CD4-positive, alpha-beta T cell (primary cell): ENCODE results near the gene TULP4. TPM values are rescaled to one million over a fixed set of nuclear protein-coding genes. Genes with fewer than 3 reads are reported as not detected.
A peak's percentile ranks its signal among the peaks of the same experiment; 100 is the strongest.

Experiments used
- ATAC-seq: fragments of 200-7000 bp; cut with Tn5 transposase; one replicate; pipeline ENCODE4 v1.10.0; 2022; ENCODE audit warnings: mild to moderate bottlenecking; ENCODE audit not compliant: poor library complexity
- CTCF ChIA-PET: fragments of 350-600 bp; sonication (Branson Sonifier 250); formaldehyde crosslinking; loops from one replicate; lab custom pipeline; 2021; ENCODE audit warnings: antibody characterized with exemption, inconsistent platforms; lab: Charles Lee
- POLR2A ChIA-PET: fragments of 350-600 bp; sonication (Branson Sonifier 250); formaldehyde crosslinking; loops from one replicate; lab custom pipeline; 2021; ENCODE audit warnings: antibody characterized with exemption, inconsistent platforms; lab: Charles Lee
- DNase-seq, 14 experiments: peaks; one replicate each; pipeline ENCODE4 v3.0.0-alpha.2; 2013 to 2020; ENCODE audit warnings: mixed read lengths in 2 of 14
- H3K27ac ChIP-seq, 2 donors: one replicate each; pipeline versions ENCODE4 v1.5.1 to v1.7.0; 2013; ENCODE audit warnings: low read length in 2 of 2, low read depth in 1 of 2, mild to moderate bottlenecking in 1 of 2
- H3K27me3 ChIP-seq, 2 experiments: 1 replicate in 1 of 2; 2 replicates in 1 of 2; pipeline versions ENCODE4 v1.6.1 to v1.7.0; 2013; ENCODE audit warnings: low read length in 2 of 2, control low read depth in 1 of 2, mild to moderate bottlenecking in 1 of 2, moderate library complexity in 1 of 2; ENCODE audit not compliant: insufficient read depth in 2 of 2, control insufficient read depth in 1 of 2
- H3K36me3 ChIP-seq: one replicate; pipeline ENCODE4 v1.6.1; 2013; ENCODE audit warnings: low read length, control low read depth; ENCODE audit not compliant: insufficient read depth
- H3K4me1 ChIP-seq: one replicate; pipeline ENCODE4 v1.6.1; 2013; ENCODE audit warnings: low read length, control low read depth; ENCODE audit not compliant: insufficient read depth
- H3K4me3 ChIP-seq: one replicate; pipeline ENCODE4 v1.5.1; 2013; ENCODE audit warnings: mild to moderate bottlenecking, low read length, moderate library complexity
- H3K9me3 ChIP-seq, 2 experiments: 1 replicate in 1 of 2; 2 replicates in 1 of 2; pipeline versions ENCODE4 v1.6.1 to v1.7.0; 2013; ENCODE audit warnings: low read length in 2 of 2, mild to moderate bottlenecking in 2 of 2, control low read depth in 1 of 2, moderate library complexity in 1 of 2; ENCODE audit not compliant: control insufficient read depth in 1 of 2, insufficient read depth in 1 of 2
- H3K27ac Mint-ChIP-seq: one replicate; pipeline ENCODE4 v1.8.0; 2020; ENCODE audit warnings: mixed read lengths
- H3K27me3 Mint-ChIP-seq: one replicate; pipeline ENCODE4 v1.8.0; 2021; ENCODE audit warnings: mixed read lengths
- H3K36me3 Mint-ChIP-seq: one replicate; pipeline ENCODE4 v1.8.0; 2021; ENCODE audit warnings: low read depth, mixed read lengths
- H3K4me1 Mint-ChIP-seq: one replicate; pipeline ENCODE4 v1.8.0; 2021; ENCODE audit warnings: low read depth, mixed read lengths
- H3K4me3 Mint-ChIP-seq: one replicate; pipeline ENCODE4 v1.8.0; 2020; ENCODE audit warnings: mild to moderate bottlenecking, mixed read lengths
- H3K9me3 Mint-ChIP-seq: one replicate; pipeline ENCODE4 v1.8.0; 2020; ENCODE audit warnings: mixed read lengths
- CTCF ChIP-seq: fragments of 200-600 bp; IDR thresholded peaks from one replicate; pipeline ENCODE4 v1.8.0; 2022; ENCODE audit warnings: antibody characterized with exemption, mild to moderate bottlenecking
- intact Hi-C, 2 experiments: fragments of 100-400 bp; cut with DNase I in 1 of 2; cut with micrococcal nuclease in 1 of 2; formaldehyde crosslinking; loops; one replicate each; pipeline versions ENCODE4 v1.15.1 to v1.9.0; 2023 to 2025; cut with DNase I, micrococcal nuclease
- total RNA-seq, 174 experiments: library from RNA in 2 of 174; stranded (reverse) in 2 of 174; gene quantifications; one replicate each; pipeline ENCODE4 v1.2.3 and lab custom pipeline; 2021 to 2026

TULP4 gene
- total RNA-seq, 2 experiments from 2014 or later: 66.1 to 68.2 TPM

- no peak overlapping the region for H3K27ac Mint-ChIP-seq
- ChIA-PET POLR2A (no interaction called here), CTCF (interaction anchor here (1.5 kb wide), 1 partner anchor 192 kb away, joined by 3 read pairs; no protein-coding TSS in a partner anchor)
Measured at GRCh38 chr6:158405933-158406332, 93.7 kb downstream of the TULP4 start.

GRCh38 chr6:158406736-158407135 lies 94.5 kb downstream of the TULP4 start:
- H3K27ac ChIP-seq: no peak overlapping the region
- POLR2A ChIA-PET: no interaction called here
- Mint-ChIP-seq H3K27me3 (no peaks in the 10 kb centered on the region), H3K4me3 (no peak overlapping the region), H3K4me1 (peaks cover 17% of the 10 kb centered on the region), H3K36me3 (no peaks in the 10 kb centered on the region), H3K27ac (no peak overlapping the region), H3K9me3 (no peaks in the 10 kb centered on the region)
- no peaks in the 10 kb centered on the region for H3K27me3 ChIP-seq
- ATAC-seq (no peak), DNase-seq (no peak)
- H3K36me3 ChIP-seq: no peaks in the 10 kb centered on the region
- no peak overlapping the region for H3K4me3 ChIP-seq
- peaks cover 2% of the 10 kb centered on the region for H3K4me1 ChIP-seq
- intact Hi-C loops: no loop called here
- H3K9me3 ChIP-seq: no peaks in the 10 kb centered on the region
- TF ChIP-seq CTCF: no peak
- CTCF ChIA-PET: interaction anchor here (1.5 kb wide), 1 partner anchor 192 kb away, joined by 3 read pairs; no protein-coding TSS in a partner anchor

More at GRCh38 chr6:158405933-158406332, 93.7 kb downstream of the TULP4 start:
- ATAC-seq: no peak
- no peak for DNase-seq
- no peaks in the 10 kb centered on the region for H3K36me3 ChIP-seq
- no peaks in the 10 kb centered on the region for H3K36me3 Mint-ChIP-seq
- H3K27me3 ChIP-seq: no peaks in the 10 kb centered on the region
- H3K9me3 Mint-ChIP-seq: no peaks in the 10 kb centered on the region
- no peak overlapping the region for H3K4me3 Mint-ChIP-seq
- intact Hi-C loops: no loop called here
- H3K27me3 Mint-ChIP-seq: no peaks in the 10 kb centered on the region
- no peak overlapping the region for H3K4me3 ChIP-seq
- no peak for TF ChIP-seq CTCF
- H3K4me1 ChIP-seq: peaks cover 2% of the 10 kb centered on the region
- H3K27ac ChIP-seq: no peak overlapping the region
- no peaks in the 10 kb centered on the region for H3K9me3 ChIP-seq
- peaks cover 17% of the 10 kb centered on the region for H3K4me1 Mint-ChIP-seq

GRCh38 chr6:158408013-158408412 lies 95.7 kb downstream of the TULP4 start:
- H3K9me3 ChIP-seq: no peaks in the 10 kb centered on the region
- Mint-ChIP-seq H3K4me3 (no peak overlapping the region), H3K27me3 (no peaks in the 10 kb centered on the region), H3K27ac (peak overlapping the region; percentile 10), H3K36me3 (peaks cover 6% of the 10 kb centered on the region), H3K9me3 (no peaks in the 10 kb centered on the region), H3K4me1 (peaks cover 17% of the 10 kb centered on the region)
- no peak overlapping the region for H3K4me3 ChIP-seq
- H3K27me3 ChIP-seq: no peaks in the 10 kb centered on the region
- peaks cover 2% of the 10 kb centered on the region for H3K4me1 ChIP-seq
- CTCF ChIA-PET: interaction anchor here (0.6 kb wide), 1 partner anchor 76 kb away, joined by 3 read pairs; no protein-coding TSS in a partner anchor
- no peak for DNase-seq
- POLR2A ChIA-PET: no interaction called here
- peaks cover 4% of the 10 kb centered on the region for H3K36me3 ChIP-seq
- intact Hi-C loops: no loop called here
- no peak for ATAC-seq
- H3K27ac ChIP-seq: no peak overlapping the region
- no peak for TF ChIP-seq CTCF
